SK-N-SH treated with all-trans-retinoic acid at 6 μM for 48 hours (cell line): ENCODE data around the gene SH3BP5.

Experiments used
- ATAC-seq: fragments of 200-7000 bp; cut with Tn5 transposase; 3 replicates; pipeline ENCODE4 v1.9.1; 2020; ENCODE audit warnings: mild to moderate bottlenecking, moderate library complexity
- ARNTL ChIP-seq: fragments of 450-650 bp; formaldehyde crosslinking; IDR thresholded peaks from 2 replicates; pipeline ENCODE4 v1.5.0; 2020; ENCODE audit warnings: low read depth, mild to moderate bottlenecking, moderate library complexity, borderline replicate concordance
- BACH2 ChIP-seq: fragments of 250-450 bp; sonication (Bioruptor Pico); IDR thresholded peaks from 2 replicates; pipeline ENCODE4 v1.9.0; 2021; ENCODE audit warnings: mild to moderate bottlenecking, borderline replicate concordance
- CREB5 ChIP-seq: fragments of 250-450 bp; sonication (Bioruptor Pico); IDR thresholded peaks from 2 replicates; pipeline ENCODE4 v1.5.1; 2020; ENCODE audit warnings: low read depth, mild to moderate bottlenecking, moderate library complexity
- CSDC2 ChIP-seq: fragments of 250-450 bp; sonication (Bioruptor Pico); IDR thresholded peaks from 2 replicates; pipeline ENCODE4 v1.5.0; 2020; ENCODE audit warnings: mild to moderate bottlenecking, moderate library complexity
- CSRNP3 ChIP-seq: fragments of 250-450 bp; sonication (Bioruptor Pico); IDR thresholded peaks from 2 replicates; pipeline ENCODE4 v1.5.1; 2021; ENCODE audit warnings: mild to moderate bottlenecking, moderate library complexity
- ESRRG ChIP-seq: fragments of 250-450 bp; sonication (Bioruptor Pico); IDR thresholded peaks from 2 replicates; pipeline ENCODE4 v1.6.1; 2021; ENCODE audit warnings: mild to moderate bottlenecking
- GLIS3 ChIP-seq: fragments of 250-450 bp; sonication (Bioruptor Pico); IDR thresholded peaks from 2 replicates; pipeline ENCODE4 v1.5.0; 2020; ENCODE audit warnings: mild to moderate bottlenecking, moderate library complexity
- ISL1 ChIP-seq: fragments of 250-450 bp; sonication (Bioruptor Pico); IDR thresholded peaks from 2 replicates; pipeline ENCODE4 v2.1.2; 2022; ENCODE audit warnings: mild to moderate bottlenecking, moderate library complexity
- OSR1 ChIP-seq: fragments of 250-450 bp; sonication (Bioruptor Pico); IDR thresholded peaks from 2 replicates; pipeline ENCODE4 v1.8.0; 2022; ENCODE audit warnings: moderate library complexity, mild to moderate bottlenecking, inconsistent platforms
- PATZ1 ChIP-seq: fragments of 250-450 bp; sonication (Bioruptor Pico); IDR thresholded peaks from 2 replicates; pipeline ENCODE4 v1.8.0; 2020; ENCODE audit warnings: mild to moderate bottlenecking, moderate library complexity, borderline replicate concordance
- POU6F1 ChIP-seq: fragments of 250-450 bp; sonication (Bioruptor Pico); IDR thresholded peaks from 2 replicates; pipeline ENCODE4 v1.8.0; 2021; ENCODE audit warnings: low read depth, mild to moderate bottlenecking, moderate library complexity, borderline replicate concordance
- RARB ChIP-seq: fragments of 250-450 bp; sonication (Bioruptor Pico); IDR thresholded peaks from 2 replicates; pipeline ENCODE4 v1.8.0; 2021; ENCODE audit warnings: mild to moderate bottlenecking, moderate library complexity
- SNAI2 ChIP-seq: fragments of 250-450 bp; sonication (Bioruptor Pico); IDR thresholded peaks from 2 replicates; pipeline ENCODE4 v1.5.0; 2020; ENCODE audit warnings: mild to moderate bottlenecking, moderate library complexity
- TCF4 ChIP-seq: fragments of 250-450 bp; sonication (Bioruptor Pico); IDR thresholded peaks from 2 replicates; pipeline ENCODE4 v1.8.0; 2021; ENCODE audit warnings: mild to moderate bottlenecking, moderate library complexity, borderline replicate concordance
- TOX ChIP-seq: fragments of 250-450 bp; sonication (Bioruptor Pico); IDR thresholded peaks from 2 replicates; pipeline ENCODE4 v1.8.0; 2021; ENCODE audit warnings: mild to moderate bottlenecking, moderate library complexity, borderline replicate concordance
- TSHZ2 ChIP-seq: fragments of 250-450 bp; sonication (Bioruptor Pico); IDR thresholded peaks from 2 replicates; pipeline ENCODE4 v1.5.0; 2020; ENCODE audit warnings: mild to moderate bottlenecking, moderate library complexity
- ZC3H10 ChIP-seq: fragments of 250-450 bp; sonication (Bioruptor Pico); IDR thresholded peaks from 2 replicates; pipeline ENCODE4 v1.5.1; 2021; ENCODE audit warnings: mild to moderate bottlenecking, moderate library complexity
- ZFP3 ChIP-seq: fragments of 250-450 bp; sonication (Bioruptor Pico); IDR thresholded peaks from 2 replicates; pipeline ENCODE4 v1.5.0; 2020; ENCODE audit warnings: mild to moderate bottlenecking, moderate library complexity
- ZFP30 ChIP-seq: fragments of 450-650 bp; formaldehyde crosslinking; IDR thresholded peaks from 2 replicates; pipeline ENCODE4 v1.5.0; 2022; ENCODE audit warnings: mild to moderate bottlenecking, moderate library complexity
- ZNF565 ChIP-seq: fragments of 450-650 bp; formaldehyde crosslinking; conservative IDR thresholded peaks from 2 replicates; pipeline ENCODE4 v1.5.0; 2020; ENCODE audit warnings: low read depth, mild to moderate bottlenecking, moderate library complexity
- ZNF70 ChIP-seq: fragments of 450-650 bp; formaldehyde crosslinking; IDR thresholded peaks from 2 replicates; pipeline ENCODE4 v1.5.0; 2020; ENCODE audit warnings: mild to moderate bottlenecking, moderate library complexity
- ZNF8 ChIP-seq: fragments of 450-650 bp; formaldehyde crosslinking; IDR thresholded peaks from 2 replicates; pipeline ENCODE4 v1.5.0; 2020; ENCODE audit warnings: mild to moderate bottlenecking, moderate library complexity

Gene SH3BP5

GRCh38 chr3:15339001-15339400 lies 6.6 kb upstream of the SH3BP5 start:
- ATAC-seq = no peak
- no peak for TF ChIP-seq PATZ1 (CRISPR knock-in tag)
- 0 out of 2 replicates have a peak, but pooled peaks have one; percentile 11 for TF ChIP-seq ISL1 (CRISPR knock-in tag)
- TF ChIP-seq BACH2 (CRISPR knock-in tag) = no peak
- TF ChIP-seq, all 23 proteins: peak for 1

GRCh38 chr3:15337963-15338362 lies 5.6 kb upstream of the SH3BP5 start:
- TF ChIP-seq ZNF70 = no peak
- no peak for TF ChIP-seq TCF4 (CRISPR knock-in tag)
- no peak for TF ChIP-seq ARNTL
- no peak for TF ChIP-seq ZFP3 (CRISPR knock-in tag)
- no peak for TF ChIP-seq BACH2 (CRISPR knock-in tag)
- TF ChIP-seq CSRNP3 (CRISPR knock-in tag) = no peak
- no peak for TF ChIP-seq ZNF565 (CRISPR knock-in tag)
- no peak for TF ChIP-seq OSR1
- no peak for TF ChIP-seq RARB (CRISPR knock-in tag)
- TF ChIP-seq CSDC2 (CRISPR knock-in tag) = no peak
- TF ChIP-seq CREB5 = no peak
- no peak for TF ChIP-seq TSHZ2 (CRISPR knock-in tag)
- no peak for TF ChIP-seq ESRRG (CRISPR knock-in tag)
- TF ChIP-seq SNAI2 (CRISPR knock-in tag) = no peak
- no peak for ATAC-seq

- ATAC-seq = no peak
- no peak for TF ChIP-seq GLIS3 (CRISPR knock-in tag)
- TF ChIP-seq CSRNP3 (CRISPR knock-in tag) = no peak
- TF ChIP-seq BACH2 (CRISPR knock-in tag) = no peak
- TF ChIP-seq TSHZ2 (CRISPR knock-in tag) = no peak
- TF ChIP-seq ESRRG (CRISPR knock-in tag) = no peak
- no peak for TF ChIP-seq OSR1
- TF ChIP-seq CREB5 = no peak
- TF ChIP-seq CSDC2 (CRISPR knock-in tag) = no peak
- TF ChIP-seq ZFP3 (CRISPR knock-in tag) = no peak
- TF ChIP-seq TCF4 (CRISPR knock-in tag) = no peak
- TF ChIP-seq POU6F1 (CRISPR knock-in tag) = no peak
- no peak for TF ChIP-seq ISL1 (CRISPR knock-in tag)
- TF ChIP-seq ARNTL = no peak
- TF ChIP-seq TOX = no peak
- no peak for TF ChIP-seq ZNF565 (CRISPR knock-in tag)
- TF ChIP-seq ZFP30 = no peak
- no peak for TF ChIP-seq ZNF8 (CRISPR knock-in tag)
- TF ChIP-seq RARB (CRISPR knock-in tag) = no peak
- TF ChIP-seq ZC3H10 (CRISPR knock-in tag) = no peak
Measured at GRCh38 chr3:15336057-15336456, 3.7 kb upstream of the SH3BP5 start.
